AML-193 (cell line): ENCODE data around the gene NEURL2.
"Not testable (repeated sequence)": the region's sequence is repeated elsewhere in the genome, so short reads cannot be mapped to it uniquely, and the experiment has no call there.

Source experiments
- DNase-seq, 2 experiments: peaks; one replicate each; lab custom pipeline; 2025; lab: John Stamatoyannopoulos, UW

NEURL2 gene, protein sequence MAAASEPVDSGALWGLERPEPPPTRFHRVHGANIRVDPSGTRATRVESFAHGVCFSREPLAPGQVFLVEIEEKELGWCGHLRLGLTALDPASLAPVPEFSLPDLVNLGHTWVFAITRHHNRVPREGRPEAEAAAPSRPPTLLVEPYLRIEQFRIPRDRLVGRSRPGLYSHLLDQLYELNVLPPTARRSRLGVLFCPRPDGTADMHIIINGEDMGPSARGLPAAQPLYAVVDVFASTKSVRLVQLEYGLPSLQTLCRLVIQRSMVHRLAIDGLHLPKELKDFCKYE

DNA sequence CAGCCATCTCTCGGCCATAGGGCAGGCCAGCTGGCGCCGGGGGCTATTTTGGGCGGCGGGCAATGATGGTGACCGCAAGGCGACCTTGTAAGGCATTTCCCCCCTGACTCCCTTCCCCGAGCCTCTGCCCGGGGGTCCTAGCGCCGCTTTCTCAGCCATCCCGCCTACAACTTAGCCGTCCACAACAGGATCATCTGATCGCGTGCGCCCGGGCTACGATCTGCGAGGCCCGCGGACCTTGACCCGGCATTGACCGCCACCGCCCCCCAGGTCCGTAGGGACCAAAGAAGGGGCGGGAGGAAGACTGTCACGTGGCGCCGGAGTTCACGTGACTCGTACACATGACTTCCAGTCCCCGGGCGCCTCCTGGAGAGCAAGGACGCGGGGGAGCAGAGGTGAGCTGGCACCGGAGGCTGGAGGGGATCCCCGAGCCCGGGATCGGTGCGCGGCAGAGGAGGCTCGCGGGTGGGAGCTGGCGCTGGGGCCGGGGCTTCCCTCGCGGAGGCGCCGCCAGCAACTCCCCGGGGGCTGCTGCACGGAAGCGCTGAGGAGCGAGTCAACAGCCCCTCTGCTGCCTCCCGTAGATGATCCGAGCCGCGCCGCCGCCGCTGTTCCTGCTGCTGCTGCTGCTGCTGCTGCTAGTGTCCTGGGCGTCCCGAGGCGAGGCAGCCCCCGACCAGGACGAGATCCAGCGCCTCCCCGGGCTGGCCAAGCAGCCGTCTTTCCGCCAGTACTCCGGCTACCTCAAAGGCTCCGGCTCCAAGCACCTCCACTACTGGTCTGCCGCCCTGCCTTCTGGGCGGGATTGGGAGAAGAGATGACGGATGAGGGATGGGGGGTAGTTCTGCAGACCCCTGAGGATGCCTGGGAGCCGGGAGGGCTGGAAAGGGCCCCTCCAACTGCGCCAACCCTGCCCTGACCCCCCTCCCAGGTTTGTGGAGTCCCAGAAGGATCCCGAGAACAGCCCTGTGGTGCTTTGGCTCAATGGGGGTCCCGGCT, at the start of gene NEURL2, which contains the start of gene CTSA:
TSS of gene NEURL2 (minus strand) at position 224 of the 999 bp plus-strand sequence. CDS start at position 7, 217 bp downstream.
TSS of gene CTSA (plus strand) at position 351 of the 999 bp plus-strand sequence. CDS start at position 585, 234 bp downstream.
- peak; percentile 70 to 77 for DNase-seq

- no peak for DNase-seq
Observed at GRCh38 chr20:45940469-45940868, 49.5 kb upstream of the NEURL2 start.

DNA sequence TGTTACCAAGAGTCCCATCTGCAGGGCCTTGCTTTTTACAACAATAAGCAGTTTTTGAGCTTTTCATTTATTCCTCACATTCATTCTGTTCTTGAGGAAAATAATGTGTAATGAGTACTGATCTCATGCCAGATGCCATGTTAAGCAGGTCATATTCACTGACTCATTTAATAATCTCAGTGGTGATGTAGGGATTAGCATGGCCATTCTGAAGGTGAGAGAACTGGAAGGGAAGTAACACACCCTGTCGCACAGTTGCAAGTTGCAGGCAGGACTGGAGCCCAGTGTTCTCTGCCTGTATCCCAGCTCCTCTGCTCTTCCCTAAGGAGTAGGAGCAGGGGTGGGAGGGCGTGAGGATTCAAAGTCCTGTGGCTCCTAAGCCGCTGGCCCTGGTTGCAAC, 49.0 kb upstream of the NEURL2 start:
- DNase-seq = no peak

GRCh38 chr20:45938727-45939438, 47.9 kb upstream of the NEURL2 start:
- DNase-seq = no peak

- DNase-seq = no peak
Observed at GRCh38 chr20:45937765-45938164, 46.8 kb upstream of the NEURL2 start.

- no peak for DNase-seq
Observed at GRCh38 chr20:45935416-45936046, 44.5 kb upstream of the NEURL2 start.

GRCh38 chr20:45934586-45935415, 43.8 kb upstream of the NEURL2 start, which contains the start of gene PCIF1:
Gene PCIF1, plus strand, starts transcription at chr20:45934683. Its CDS starts 4,317 bp downstream, at chr20:45939000.
- DNase-seq = peak; percentile 86 to 91

GRCh38 chr20:45934046-45934585, 43.1 kb upstream of the NEURL2 start:
- DNase-seq = peak; percentile 35 to 57

- peak; percentile 68 to 70 for DNase-seq
Observed at GRCh38 chr20:45933266-45934045, 42.4 kb upstream of the NEURL2 start.

DNA sequence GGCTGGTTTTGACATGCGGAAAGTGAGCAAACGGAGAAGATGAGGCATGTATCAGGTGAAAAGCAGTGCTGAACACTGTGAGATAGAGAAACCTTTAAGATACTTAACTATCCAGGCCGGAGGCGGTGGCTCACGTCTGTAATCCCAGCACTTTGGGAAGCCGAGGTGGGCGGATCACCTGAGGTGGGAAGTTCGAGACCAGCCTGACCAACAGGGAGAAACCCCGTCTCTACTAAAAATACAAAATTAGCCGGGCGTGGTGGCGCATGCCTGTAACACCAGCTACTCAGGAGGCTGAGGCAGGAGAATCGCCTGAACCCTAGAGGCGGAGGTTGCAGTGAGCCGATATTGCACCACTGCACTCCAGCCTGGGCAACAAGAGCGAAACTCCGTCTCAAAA, 40.7 kb upstream of the NEURL2 start:
- DNase-seq = not testable (repeated sequence)

DNA sequence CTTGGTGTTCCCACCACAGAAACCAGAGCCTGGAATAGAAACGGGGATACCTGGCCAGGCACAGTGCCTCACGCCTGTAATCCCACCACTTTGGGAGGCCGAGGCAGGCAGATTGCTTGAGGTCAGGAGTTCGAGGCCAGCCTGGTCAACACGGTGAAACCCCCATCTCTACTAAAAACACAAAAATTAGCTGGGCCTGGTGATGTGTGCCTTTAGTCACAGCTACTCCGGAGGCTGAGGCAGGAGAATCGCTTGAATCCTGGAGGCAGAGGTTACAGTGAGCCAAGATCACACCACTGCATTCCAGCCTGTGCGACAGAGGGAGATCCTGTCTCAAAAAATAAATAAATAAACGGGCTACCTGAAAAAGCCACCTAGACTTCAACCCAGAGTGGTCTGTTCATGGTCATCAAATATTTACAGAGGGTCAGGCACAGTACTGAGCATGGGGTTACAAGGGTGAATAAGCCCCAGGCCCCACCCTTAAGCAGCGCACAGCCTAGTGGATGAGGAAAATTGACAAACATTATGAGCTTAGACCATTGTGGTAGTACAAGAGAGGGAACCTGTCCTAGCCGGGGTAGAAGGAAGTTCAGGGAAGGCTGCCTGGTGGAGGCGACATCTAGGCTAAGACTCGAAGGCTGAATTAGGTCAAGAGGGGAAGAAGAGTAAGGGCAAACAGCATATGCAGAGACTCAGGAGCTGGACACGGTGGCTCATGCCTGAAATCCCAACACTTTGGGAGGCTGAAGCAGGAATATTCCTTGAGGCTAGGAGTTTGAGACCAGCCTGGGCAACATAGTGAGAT, 36.3 kb upstream of the NEURL2 start:
- DNase-seq = no peak

DNA sequence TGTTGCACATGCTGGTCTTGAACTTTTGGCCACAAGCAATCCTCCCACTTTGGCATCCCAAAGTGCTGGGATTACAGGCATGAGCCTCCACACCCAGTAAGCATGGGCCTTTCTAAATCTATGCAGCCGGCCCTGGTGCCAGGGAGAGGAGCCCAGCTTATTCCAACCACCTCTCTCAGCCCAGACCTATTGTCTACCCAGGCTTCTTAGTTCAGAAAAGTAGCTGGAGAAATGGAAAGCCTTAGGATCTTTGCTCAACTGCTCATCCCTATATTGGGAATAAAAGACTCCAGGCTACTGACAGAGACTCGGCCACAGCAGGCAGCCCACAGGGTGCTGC, 35.7 kb upstream of the NEURL2 start:
- no peak for DNase-seq

DNA sequence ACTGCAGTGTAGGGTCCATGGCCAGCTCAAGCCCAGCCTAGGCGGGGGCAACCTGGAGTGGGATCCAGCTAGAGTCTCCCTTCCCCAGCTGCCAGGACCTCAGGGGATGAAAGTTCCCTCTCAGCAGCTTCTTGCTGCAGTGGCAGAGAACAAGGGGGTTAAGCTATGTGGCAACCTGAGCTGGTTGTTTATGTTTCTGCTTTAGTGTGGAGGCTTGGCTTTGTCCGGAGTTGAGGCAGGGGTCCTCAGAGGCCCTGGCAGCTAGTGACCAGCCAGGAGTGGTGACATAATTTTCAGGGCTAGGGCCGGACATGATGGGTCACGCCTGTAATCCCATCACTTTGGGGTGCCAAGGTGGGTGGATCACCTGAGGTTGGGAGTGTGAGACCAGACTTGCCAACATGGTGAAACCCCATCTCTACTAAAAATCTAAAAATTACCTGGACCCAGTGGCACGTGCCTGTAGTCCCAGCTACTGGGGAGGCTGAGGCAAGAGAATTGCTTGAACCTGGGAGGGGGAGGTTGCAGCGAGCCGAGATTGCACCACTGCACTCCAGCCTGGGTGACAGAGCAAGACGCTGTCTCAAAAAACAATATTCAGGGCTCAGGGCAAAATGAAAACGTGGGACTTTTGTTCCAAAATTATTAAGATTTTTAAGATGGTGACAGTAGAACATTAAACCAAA, 35.0 kb upstream of the NEURL2 start:
- DNase-seq = no peak

DNA sequence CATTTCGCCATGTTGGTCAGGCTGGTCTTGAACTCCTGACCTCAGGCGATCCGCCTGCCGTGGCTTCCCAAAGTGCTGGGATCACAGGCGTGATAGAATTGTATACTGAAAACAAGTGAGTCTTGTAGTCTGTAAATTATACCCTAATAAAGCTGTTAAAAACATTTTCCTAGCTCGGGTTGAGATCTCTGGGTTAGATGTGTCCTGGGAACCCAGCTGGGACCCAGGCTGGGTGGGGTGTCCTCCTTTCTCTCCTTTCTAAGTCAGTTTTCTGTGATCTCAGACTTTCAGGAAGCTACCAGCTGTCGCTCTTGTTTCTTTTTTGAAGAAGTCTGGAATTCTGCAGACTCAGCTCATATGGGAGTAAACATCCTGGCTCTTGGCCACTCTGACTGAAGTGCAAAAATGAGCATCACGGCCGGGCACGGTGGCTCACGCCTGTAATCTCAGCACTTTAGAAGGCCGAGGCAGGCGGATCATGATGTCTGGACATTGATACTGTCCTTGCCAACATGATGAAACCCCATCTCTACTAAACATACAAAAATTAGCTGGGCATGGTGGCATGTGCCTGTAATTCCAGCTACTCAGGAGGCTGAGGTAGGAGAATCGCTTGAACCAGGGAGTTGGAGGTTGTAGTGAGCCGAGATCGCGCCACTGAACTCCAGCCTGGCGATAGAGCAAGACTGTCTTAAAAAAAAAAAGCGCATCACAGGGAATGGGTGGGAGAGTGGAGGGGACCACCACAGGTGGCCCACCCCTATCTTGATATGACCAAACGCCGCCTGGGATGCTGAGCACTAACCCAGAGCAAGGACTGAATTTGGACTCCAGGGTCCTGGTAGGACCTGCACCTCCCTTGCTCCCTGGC, 33.6 kb upstream of the NEURL2 start:
- DNase-seq = no peak

GRCh38 chr20:45921337-45922189, 30.6 kb upstream of the NEURL2 start:
- DNase-seq = no peak
